ENCODE measurements around the gene IL9.

Gene IL9

GRCh38 chr5:135895474-135896006, at the start of gene IL9:
Gene IL9, minus strand, starts transcription at chr5:135895841. Its CDS starts 25 bp downstream, at chr5:135895816.
- no peak for TF ChIP-seq JUND (IDR thresholded peaks at IDR 0.05; ENCODE audit: low read depth)
- no peak for DNase-seq (ENCODE audit: low read depth in 1 of 2, low spot score in 1 of 2)
- in situ Hi-C loops (cut with HindIII; ENCODE audit: low pct_unique_long_range_greater_than_20kb, low sequenced_read_pairs) = no loop called here

DNA sequence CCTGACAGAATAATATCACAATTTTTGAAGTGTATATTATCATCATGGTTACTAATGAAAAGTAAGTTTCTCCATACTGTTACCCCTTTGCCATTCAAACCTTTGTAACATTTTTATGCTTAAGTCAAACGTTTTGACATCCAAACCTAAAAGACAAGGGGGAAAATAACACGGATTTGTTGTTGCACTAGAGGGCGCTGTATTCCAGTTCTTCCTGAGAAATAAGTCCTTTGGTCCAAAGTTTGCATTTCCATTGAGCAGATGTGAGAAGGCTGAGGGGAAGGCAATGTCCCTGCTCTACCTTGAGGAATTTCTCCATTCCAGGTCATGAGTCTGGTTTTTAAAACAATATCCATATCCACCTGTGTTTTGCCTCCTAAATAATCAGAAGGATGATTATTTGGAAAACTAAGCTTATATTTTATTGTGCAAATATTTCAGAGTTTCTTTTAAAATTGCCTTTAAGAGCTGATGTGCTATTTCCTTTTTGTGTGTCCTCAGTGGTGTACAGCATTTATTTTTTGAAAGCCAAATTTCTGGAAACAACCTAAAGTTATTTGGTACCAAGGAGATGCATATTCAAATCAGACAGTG, 49.4 kb upstream of the IL9 start:
- TF ChIP-seq JUND (IDR thresholded peaks at IDR 0.05; ENCODE audit: low read depth) = no peak
- in situ Hi-C loops (cut with HindIII; ENCODE audit: low pct_unique_long_range_greater_than_20kb, low sequenced_read_pairs) = no loop called here
- DNase-seq (ENCODE audit: low read depth in 1 of 2, low spot score in 1 of 2) = peak; percentile 28 to 82

DNA sequence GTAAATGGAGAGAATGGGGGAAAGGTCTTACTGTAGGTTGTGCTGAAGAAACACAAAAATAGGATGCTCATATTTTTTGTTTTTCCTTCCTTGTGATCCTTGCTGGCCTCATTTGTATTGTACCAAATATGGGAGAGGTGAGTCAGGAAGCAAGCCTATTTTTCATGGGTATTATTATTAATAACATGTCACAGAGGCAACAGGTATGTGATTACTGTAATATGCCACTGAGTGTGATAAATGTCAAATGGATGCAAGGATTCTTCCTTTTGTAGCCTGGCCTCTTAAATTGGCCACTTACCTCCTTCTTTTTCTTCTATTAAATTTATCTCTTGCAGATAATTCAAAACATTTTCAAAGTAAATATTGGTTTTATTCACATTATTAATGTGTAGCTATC, 48.9 kb upstream of the IL9 start:
- in situ Hi-C loops (cut with HindIII; ENCODE audit: low pct_unique_long_range_greater_than_20kb, low sequenced_read_pairs) = no loop called here
- no peak for DNase-seq (ENCODE audit: low read depth in 1 of 2, low spot score in 1 of 2)
- no peak for TF ChIP-seq JUND (IDR thresholded peaks at IDR 0.05; ENCODE audit: low read depth)

GRCh38 chr5:135942202-135942771, 46.6 kb upstream of the IL9 start:
- TF ChIP-seq JUND (IDR thresholded peaks at IDR 0.05; ENCODE audit: low read depth) = no peak
- in situ Hi-C loops (cut with HindIII; ENCODE audit: low pct_unique_long_range_greater_than_20kb, low sequenced_read_pairs) = no loop called here
- DNase-seq (ENCODE audit: low read depth in 1 of 2, low spot score in 1 of 2) = no peak

DNA sequence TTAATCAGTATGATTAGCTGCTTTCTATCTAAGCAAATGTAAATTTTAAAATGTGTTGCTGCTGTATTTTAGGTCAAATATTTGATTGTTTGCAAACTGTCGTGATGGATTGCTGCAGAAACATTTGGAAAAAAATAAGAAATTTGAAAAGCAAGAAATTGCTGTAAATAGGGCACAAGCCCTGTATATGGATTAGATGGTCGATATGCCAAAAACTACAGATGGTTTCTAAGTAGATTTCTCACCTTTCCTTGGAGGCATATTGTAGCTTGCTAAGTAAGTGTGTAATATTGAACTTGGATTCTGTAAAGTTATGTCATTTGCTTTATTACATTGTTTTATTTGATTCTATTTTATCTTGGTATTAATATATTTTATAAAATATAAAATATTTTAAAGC, 46.1 kb upstream of the IL9 start:
- DNase-seq (ENCODE audit: low read depth in 1 of 2, low spot score in 1 of 2) = no peak
- no peak for TF ChIP-seq JUND (IDR thresholded peaks at IDR 0.05; ENCODE audit: low read depth)
- in situ Hi-C loops (cut with HindIII; ENCODE audit: low pct_unique_long_range_greater_than_20kb, low sequenced_read_pairs) = no loop called here

- in situ Hi-C loops (cut with HindIII; ENCODE audit: low pct_unique_long_range_greater_than_20kb, low sequenced_read_pairs) = no loop called here
- no peak for TF ChIP-seq JUND (IDR thresholded peaks at IDR 0.05; ENCODE audit: low read depth)
These were observed 41.7 kb upstream of the IL9 start for GRCh38 chr5:135937245-135937911.

DNA sequence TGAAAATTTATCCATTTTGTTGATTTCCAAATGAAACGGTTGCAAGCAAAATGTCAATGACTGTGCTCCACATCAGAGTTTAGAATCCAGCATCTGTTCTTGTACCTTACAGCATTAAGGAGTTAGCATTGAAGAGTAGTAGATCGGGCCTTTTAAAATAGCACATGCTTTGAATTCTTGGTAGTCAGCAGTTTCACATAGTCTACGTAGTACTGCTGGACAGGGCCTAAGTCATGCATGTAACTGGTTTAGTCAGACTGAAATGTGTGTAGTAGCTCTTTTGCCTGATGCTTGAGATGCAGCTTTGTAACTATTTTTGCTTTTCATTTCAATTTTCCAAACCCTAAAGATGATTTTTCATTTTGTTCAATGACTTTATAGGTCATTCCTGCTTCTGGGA, 39.3 kb upstream of the IL9 start:
- in situ Hi-C loops (cut with HindIII; ENCODE audit: low pct_unique_long_range_greater_than_20kb, low sequenced_read_pairs) = no loop called here
- no peak for TF ChIP-seq JUND (IDR thresholded peaks at IDR 0.05; ENCODE audit: low read depth)
- peak; percentile 32 to 41 for DNase-seq (ENCODE audit: low read depth in 1 of 2, low spot score in 1 of 2)

More at GRCh38 chr5:135937245-135937911, 41.7 kb upstream of the IL9 start:
- no peak for DNase-seq (ENCODE audit: low read depth in 1 of 2, low spot score in 1 of 2)

DNA sequence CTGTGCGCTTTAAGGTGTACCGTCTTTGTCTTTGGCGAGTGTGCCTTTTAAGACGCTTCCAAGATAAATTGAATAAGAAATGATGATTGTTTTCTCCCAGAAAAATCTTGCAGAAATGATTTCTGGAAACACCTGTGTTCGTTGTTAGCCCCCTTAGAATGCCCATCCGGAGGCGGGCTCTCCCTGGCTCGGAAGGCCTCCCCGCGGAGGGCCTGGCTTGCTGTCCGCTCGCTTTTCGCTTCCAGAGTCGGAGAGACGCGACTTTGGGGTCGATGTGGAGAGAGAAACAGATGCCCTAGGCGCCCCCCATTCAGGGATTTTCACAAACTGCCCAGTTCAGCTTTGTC, 35.3 kb upstream of the IL9 start:
- no peak for DNase-seq (ENCODE audit: low read depth in 1 of 2, low spot score in 1 of 2)
- in situ Hi-C loops (cut with HindIII; ENCODE audit: low pct_unique_long_range_greater_than_20kb, low sequenced_read_pairs) = no loop called here
- no peak for TF ChIP-seq JUND (IDR thresholded peaks at IDR 0.05; ENCODE audit: low read depth)

GRCh38 chr5:135930029-135930948, 34.6 kb upstream of the IL9 start:
- DNase-seq (ENCODE audit: low read depth in 1 of 2, low spot score in 1 of 2) = no peak
- TF ChIP-seq JUND (IDR thresholded peaks at IDR 0.05; ENCODE audit: low read depth) = no peak
- in situ Hi-C loops (cut with HindIII; ENCODE audit: low pct_unique_long_range_greater_than_20kb, low sequenced_read_pairs) = no loop called here

DNA sequence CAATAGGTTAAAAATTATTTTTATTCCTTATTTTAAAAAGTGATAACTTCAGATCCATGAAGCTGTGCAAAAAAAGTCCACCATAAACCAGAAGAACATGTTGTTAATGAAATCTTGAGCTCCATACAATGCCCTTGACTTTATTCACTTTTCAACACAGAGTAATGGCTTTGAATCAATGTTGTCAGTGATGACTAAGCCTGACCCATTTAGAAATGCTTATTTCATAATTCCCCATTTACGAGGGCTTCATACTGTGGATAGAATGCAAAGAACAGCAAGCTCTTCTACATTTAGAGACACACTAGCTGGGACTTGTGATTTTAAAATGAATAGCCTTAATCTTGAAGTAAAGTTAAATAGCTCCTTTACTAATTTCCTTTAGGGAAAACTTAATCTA, 25.7 kb upstream of the IL9 start:
- DNase-seq (ENCODE audit: low read depth in 1 of 2, low spot score in 1 of 2) = no peak
- TF ChIP-seq JUND (IDR thresholded peaks at IDR 0.05; ENCODE audit: low read depth) = no peak
- in situ Hi-C loops (cut with HindIII; ENCODE audit: low pct_unique_long_range_greater_than_20kb, low sequenced_read_pairs) = no loop called here

DNA sequence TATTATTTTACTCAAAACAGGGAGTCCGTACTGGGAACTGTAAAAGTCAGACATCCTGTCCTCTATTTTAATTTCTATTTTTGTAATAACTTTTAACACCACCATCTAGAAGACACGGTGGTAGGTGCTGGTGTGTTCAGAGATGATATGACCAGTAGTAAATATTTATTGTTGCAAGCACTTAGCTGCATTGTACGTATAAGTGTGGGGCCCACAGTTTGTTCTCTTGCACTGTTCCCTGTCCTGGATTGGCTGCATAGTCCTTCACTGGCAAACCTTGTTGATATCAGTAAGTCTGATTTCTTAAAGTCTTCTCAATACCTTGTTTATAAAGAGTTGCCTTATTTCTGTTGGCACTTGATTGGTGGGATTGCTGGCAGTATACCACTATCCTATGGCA, 24.6 kb upstream of the IL9 start:
- in situ Hi-C loops (cut with HindIII; ENCODE audit: low pct_unique_long_range_greater_than_20kb, low sequenced_read_pairs) = no loop called here
- TF ChIP-seq JUND (IDR thresholded peaks at IDR 0.05; ENCODE audit: low read depth) = no peak
- no peak for DNase-seq (ENCODE audit: low read depth in 1 of 2, low spot score in 1 of 2)

DNA sequence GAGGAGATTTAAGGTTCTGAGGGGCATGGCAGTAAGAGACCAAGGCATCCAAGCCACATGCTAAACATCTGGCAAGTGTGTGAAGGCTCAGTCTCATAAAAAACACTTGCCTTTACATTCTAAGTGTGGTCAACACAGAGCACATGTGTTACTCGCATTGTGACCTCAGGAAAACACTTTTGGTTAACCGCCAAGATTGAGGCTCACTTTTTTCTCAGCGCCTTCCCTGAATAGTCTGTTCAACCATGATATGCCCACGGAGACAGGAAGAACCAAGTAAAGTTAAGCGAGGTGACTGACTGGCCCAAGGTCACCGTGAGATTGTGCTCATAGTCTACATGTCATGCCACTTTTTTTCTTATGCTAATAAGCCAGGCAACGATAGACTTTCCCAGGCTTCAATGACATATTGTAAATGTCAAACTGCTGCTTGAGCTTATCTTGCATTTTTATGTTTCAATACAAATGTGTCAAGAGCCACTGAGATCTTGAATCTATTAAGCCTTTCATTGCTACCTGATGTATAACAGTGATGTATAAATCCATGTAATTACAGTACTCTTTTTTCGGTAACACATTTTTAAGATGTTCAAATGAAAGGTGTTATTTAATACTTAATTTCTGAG, 21.1 kb upstream of the IL9 start:
- in situ Hi-C loops (cut with HindIII; ENCODE audit: low pct_unique_long_range_greater_than_20kb, low sequenced_read_pairs) = no loop called here
- no peak for TF ChIP-seq JUND (IDR thresholded peaks at IDR 0.05; ENCODE audit: low read depth)
- DNase-seq (ENCODE audit: low read depth in 1 of 2, low spot score in 1 of 2) = no peak
